Neural crest cell (in vitro differentiated cells): ENCODE data around the gene C1orf198. TPM values are rescaled to one million over a fixed set of nuclear protein-coding genes. Genes with fewer than 3 reads are reported as not detected.

ENCODE experiments used
- DNase-seq: peaks from one replicate; pipeline ENCODE4 v3.0.0; 2021; ENCODE audit warnings: low read depth, mixed read lengths, low spot score
- H3K27ac Mint-ChIP-seq: one replicate; pipeline ENCODE4 v1.8.0; 2021; ENCODE audit warnings: mild to moderate bottlenecking, mixed read lengths; ENCODE audit not compliant: unreplicated experiment
- H3K27me3 Mint-ChIP-seq: 2 replicates; pipeline ENCODE4 v1.8.0; 2021; ENCODE audit warnings: low read depth, mild to moderate bottlenecking, mixed read lengths
- H3K36me3 Mint-ChIP-seq: 2 replicates; pipeline ENCODE4 v1.8.0; 2021; ENCODE audit warnings: low read depth, mild to moderate bottlenecking, mixed read lengths
- H3K4me1 Mint-ChIP-seq: 2 replicates; pipeline ENCODE4 v1.8.0; 2021; ENCODE audit warnings: mixed read lengths
- H3K4me3 Mint-ChIP-seq: one replicate; pipeline ENCODE4 v1.8.0; 2021; ENCODE audit warnings: mild to moderate bottlenecking, mixed read lengths
- H3K9me3 Mint-ChIP-seq: 2 replicates; pipeline ENCODE4 v1.8.0; 2021; ENCODE audit warnings: mixed read lengths
- total RNA-seq: library from RNA; stranded (reverse); gene quantifications from 2 replicates; pipeline ENCODE4 v1.2.1, GENCODE V29; 2021
- TF ChIP-seq, protein P1 (sequence below): fragments of 200-600 bp; sonication (generic); conservative IDR thresholded peaks from 2 replicates; pipeline ENCODE4 v1.5.0; 2021; ENCODE audit warnings: antibody characterized with exemption, mild to moderate bottlenecking

Gene C1orf198
- total RNA-seq, 1 donor from 2014 or later, result 73.5 TPM

DNA sequence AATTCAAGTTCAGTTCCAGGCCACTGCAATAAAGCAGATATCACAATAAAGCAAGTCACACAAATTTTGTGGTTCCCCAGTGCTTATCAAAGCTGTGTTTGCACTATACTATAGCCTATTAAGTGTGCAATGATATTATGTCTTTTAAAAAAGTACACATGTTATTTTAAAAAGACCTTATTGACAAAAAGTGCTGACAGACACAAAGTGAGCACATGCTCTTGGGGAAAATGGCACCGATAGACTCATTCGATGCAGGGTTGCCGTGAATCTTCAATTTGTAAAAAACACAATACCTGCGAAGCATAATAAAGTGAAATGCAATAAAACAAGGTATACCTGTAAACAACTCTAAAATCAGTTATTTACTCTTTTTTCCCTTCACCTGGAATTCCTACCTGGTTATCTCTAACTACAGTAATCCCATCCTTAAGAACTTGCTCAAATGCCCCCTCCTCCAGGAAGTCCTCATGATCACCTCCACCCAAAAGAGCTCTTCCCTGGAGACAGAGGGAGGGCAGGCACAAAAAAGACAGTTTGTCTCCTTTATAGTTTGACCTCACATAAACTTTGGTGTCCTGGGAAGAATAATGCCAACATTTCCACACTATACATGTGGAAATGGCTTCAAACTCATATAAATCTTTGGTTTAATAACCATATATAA is 9.7 kb upstream of the C1orf198 start:
- TF ChIP-seq, protein P1, sequence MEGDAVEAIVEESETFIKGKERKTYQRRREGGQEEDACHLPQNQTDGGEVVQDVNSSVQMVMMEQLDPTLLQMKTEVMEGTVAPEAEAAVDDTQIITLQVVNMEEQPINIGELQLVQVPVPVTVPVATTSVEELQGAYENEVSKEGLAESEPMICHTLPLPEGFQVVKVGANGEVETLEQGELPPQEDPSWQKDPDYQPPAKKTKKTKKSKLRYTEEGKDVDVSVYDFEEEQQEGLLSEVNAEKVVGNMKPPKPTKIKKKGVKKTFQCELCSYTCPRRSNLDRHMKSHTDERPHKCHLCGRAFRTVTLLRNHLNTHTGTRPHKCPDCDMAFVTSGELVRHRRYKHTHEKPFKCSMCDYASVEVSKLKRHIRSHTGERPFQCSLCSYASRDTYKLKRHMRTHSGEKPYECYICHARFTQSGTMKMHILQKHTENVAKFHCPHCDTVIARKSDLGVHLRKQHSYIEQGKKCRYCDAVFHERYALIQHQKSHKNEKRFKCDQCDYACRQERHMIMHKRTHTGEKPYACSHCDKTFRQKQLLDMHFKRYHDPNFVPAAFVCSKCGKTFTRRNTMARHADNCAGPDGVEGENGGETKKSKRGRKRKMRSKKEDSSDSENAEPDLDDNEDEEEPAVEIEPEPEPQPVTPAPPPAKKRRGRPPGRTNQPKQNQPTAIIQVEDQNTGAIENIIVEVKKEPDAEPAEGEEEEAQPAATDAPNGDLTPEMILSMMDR, result no peak
- no peaks in the 10 kb centered on the region for H3K9me3 Mint-ChIP-seq
- no peak overlapping the region for H3K27ac Mint-ChIP-seq
- H3K27me3 Mint-ChIP-seq, result peaks cover 4% of the 10 kb centered on the region
- H3K36me3 Mint-ChIP-seq, result no peaks in the 10 kb centered on the region
- H3K4me3 Mint-ChIP-seq, result no peak overlapping the region
- DNase-seq, result no peak
- H3K4me1 Mint-ChIP-seq, result peaks cover 38% of the 10 kb centered on the region

DNA sequence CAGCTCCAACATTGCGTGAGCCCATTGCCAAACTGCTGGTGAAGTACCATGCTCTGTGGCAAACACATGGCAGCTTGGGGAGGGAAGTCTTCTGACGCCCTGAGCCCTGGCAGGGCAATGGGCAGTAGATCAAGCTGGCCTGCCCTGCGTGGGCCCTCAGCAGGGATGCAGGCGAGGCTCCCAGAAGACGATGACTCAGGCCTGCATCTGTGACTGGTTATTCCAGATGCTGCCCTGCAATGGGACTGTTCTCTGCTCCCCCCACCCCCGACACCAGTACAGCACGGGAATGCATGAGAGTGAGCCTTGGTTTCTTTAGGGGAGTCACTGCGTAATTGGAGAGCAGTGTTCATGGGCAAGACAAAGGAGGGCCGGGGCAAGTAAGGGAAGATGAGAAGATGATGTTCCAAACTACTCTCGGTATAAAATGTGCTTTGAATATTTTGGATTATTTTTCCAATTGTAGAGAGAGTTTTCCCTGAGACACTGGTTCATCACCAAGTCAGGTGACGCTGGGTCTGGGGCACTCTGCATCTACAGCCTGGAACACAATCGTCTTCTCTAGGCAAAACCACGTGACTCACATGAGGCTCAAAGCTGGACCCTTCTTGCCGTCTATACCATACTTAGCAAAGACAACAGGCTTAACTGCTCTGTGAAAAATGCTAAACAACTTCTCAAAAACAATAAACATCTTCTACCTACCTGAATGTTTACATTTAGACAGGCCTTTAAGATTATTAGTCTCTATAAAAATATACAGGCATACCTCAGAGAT is 9.0 kb upstream of the C1orf198 start:
- DNase-seq, result no peak
- peaks cover 32% of the 10 kb centered on the region for H3K4me1 Mint-ChIP-seq
- H3K27me3 Mint-ChIP-seq, result no peaks in the 10 kb centered on the region
- no peaks in the 10 kb centered on the region for H3K36me3 Mint-ChIP-seq
- no peak overlapping the region for H3K4me3 Mint-ChIP-seq
- no peak overlapping the region for H3K27ac Mint-ChIP-seq
- no peaks in the 10 kb centered on the region for H3K9me3 Mint-ChIP-seq
- TF ChIP-seq, protein P1, result no peak

DNA sequence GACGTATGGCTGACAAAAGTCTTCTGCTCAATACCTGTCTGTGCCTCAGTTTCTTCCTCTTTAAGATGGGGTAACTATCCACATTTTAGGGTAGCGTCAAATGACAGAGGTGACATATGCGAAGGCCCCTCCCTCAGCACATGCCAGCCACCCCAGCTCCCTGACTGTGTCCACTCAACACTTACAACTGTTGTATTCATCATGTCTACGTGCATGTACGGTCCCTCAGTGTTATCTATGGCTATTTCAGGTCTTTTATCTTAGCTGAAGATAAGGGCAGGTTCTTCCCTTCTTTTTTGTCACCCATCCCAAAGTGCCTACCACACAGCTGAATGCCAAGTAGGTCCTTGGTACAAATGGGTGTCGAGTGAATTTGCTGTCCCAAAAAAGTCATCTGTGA is 8.3 kb upstream of the C1orf198 start:
- no peak overlapping the region for H3K27ac Mint-ChIP-seq
- DNase-seq, result no peak
- no peaks in the 10 kb centered on the region for H3K9me3 Mint-ChIP-seq
- no peaks in the 10 kb centered on the region for H3K36me3 Mint-ChIP-seq
- TF ChIP-seq, protein P1, result no peak
- no peaks in the 10 kb centered on the region for H3K27me3 Mint-ChIP-seq
- H3K4me3 Mint-ChIP-seq, result no peak overlapping the region
- H3K4me1 Mint-ChIP-seq, result peaks cover 29% of the 10 kb centered on the region

DNA sequence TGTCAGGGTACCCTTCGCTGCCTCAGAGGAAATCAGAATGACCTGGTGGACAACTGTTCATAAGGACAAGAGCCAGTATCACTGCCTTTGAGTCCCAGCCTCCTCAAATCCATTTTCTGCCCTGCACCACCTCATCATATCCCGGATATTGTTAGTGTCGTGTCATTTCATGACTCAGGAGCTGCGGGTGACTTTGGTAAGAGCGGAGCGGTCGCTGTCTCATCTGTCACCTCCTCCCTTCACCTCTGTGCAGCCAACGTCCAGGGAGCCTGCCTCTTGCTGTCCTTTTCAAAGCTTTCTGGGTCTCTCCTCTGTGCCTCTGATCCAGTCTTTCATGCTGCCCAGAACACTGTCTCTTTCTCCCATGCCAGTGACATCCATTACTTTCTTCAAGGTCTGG is 7.0 kb upstream of the C1orf198 start:
- no peaks in the 10 kb centered on the region for H3K36me3 Mint-ChIP-seq
- TF ChIP-seq, protein P1, result no peak
- H3K4me3 Mint-ChIP-seq, result no peak overlapping the region
- no peaks in the 10 kb centered on the region for H3K27me3 Mint-ChIP-seq
- H3K4me1 Mint-ChIP-seq, result peaks cover 18% of the 10 kb centered on the region
- DNase-seq, result no peak
- H3K27ac Mint-ChIP-seq, result peak overlapping the region; percentile 31
- no peaks in the 10 kb centered on the region for H3K9me3 Mint-ChIP-seq

DNA sequence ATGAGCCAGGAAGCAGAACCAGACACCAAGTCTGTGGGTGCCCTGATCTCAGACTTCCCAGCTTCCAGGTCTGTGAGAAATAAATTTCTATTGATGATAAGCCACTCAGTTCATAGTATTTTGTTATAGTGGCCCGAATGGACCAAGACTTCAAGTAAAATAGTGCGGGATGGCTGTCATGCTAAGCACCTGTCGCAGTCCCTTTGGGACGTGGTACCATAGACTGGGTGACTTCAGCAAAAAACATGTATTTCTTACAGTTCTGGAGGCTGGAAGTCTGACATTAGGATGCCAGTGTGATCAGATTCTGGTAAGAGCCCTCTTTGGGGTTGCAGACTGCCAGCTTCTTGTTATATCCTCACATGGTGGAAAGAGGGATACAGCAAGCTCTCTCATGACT is 2.6 kb upstream of the C1orf198 start:
- no peaks in the 10 kb centered on the region for H3K36me3 Mint-ChIP-seq
- no peak for DNase-seq
- H3K4me3 Mint-ChIP-seq, result peak overlapping the region; percentile 11
- no peaks in the 10 kb centered on the region for H3K9me3 Mint-ChIP-seq
- H3K27ac Mint-ChIP-seq, result no peak overlapping the region
- H3K4me1 Mint-ChIP-seq, result peaks cover 28% of the 10 kb centered on the region
- H3K27me3 Mint-ChIP-seq, result no peaks in the 10 kb centered on the region
- TF ChIP-seq, protein P1, result no peak
